ENCODE measurements around the gene METTL5.

Gene METTL5

GRCh38 chr2:169781249-169782013 lies 43.3 kb downstream of the METTL5 start:
- no peak for DNase-seq (ENCODE audit: low spot score)

GRCh38 chr2:169778446-169778845 lies 46.3 kb downstream of the METTL5 start:
- no peak for DNase-seq (ENCODE audit: low spot score)

DNA sequence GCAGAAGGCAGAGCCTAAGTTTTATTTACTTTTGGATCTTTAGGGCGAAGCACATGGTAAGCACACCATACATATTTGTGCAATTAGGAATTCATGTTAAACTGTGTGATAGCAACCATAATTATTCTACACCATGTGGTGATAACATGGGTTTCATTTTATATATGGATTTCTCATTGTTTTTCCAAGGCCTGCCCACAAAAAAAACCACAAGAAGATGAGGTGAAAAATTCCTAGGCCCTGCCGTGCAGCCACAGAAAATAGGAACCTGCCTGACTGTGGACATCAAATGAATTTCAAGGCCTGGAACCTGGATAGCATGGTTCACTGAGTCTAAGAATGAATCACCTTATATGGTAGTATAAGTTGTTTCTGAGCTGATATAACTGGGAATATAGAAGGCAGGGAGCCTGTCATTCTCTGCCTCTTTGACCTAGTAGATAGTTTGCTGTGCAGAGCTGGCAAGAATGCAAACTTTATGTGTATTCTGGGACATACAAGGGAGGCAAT lies 48.4 kb downstream of the METTL5 start:
- DNase-seq (ENCODE audit: low spot score): peak; percentile 80

GRCh38 chr2:169775765-169776164 lies 48.9 kb downstream of the METTL5 start:
- peak; percentile 55 for DNase-seq (ENCODE audit: low spot score)

GRCh38 chr2:169775354-169775753 lies 49.4 kb downstream of the METTL5 start:
- no peak for DNase-seq (ENCODE audit: low spot score)

- no peak for DNase-seq (ENCODE audit: low spot score)
Measured at GRCh38 chr2:169772651-169773050, 52.1 kb downstream of the METTL5 start.

- DNase-seq (ENCODE audit: low spot score): peak; percentile 78
Measured at GRCh38 chr2:169771612-169772011, 53.1 kb downstream of the METTL5 start.

GRCh38 chr2:169771021-169771420 lies 53.7 kb downstream of the METTL5 start:
- no peak for DNase-seq (ENCODE audit: low spot score)

DNA sequence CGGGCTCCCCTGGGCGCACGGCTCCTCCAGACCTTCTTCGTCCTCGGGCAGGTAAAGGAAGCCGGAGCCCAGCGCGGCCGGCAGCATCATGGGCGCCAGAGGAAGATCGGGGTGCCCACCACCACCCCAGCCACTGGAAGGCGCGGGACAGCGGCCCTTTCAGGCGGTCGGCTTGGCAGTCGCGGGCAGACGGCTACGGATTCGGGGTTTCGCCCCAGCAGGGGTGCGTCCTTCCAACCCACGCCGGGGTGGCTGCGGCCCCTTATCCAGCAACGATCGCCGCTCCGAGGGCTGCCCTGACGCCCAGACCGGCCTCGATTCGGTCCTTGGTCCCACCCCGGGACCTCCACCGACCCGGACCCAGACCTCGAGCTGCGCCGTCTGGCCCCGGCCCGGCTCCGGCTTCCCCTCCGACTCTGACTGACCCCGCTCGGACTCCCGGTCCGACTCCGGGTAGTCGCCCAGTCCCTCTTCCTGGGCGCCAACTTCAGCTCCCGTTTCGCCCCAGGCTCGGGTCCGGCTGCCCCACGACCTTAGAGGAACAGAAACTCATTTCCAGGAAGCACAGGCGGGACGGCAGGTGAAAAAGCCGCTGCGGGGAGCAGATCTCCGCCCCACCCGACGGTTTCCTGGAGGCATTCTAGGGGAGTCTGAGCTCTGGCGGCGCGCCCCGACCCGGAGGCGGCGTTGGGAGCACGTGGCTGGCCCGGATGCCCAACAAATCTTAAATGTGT lies 56.3 kb downstream of the METTL5 start:
- no peak for DNase-seq (ENCODE audit: low spot score)

DNA sequence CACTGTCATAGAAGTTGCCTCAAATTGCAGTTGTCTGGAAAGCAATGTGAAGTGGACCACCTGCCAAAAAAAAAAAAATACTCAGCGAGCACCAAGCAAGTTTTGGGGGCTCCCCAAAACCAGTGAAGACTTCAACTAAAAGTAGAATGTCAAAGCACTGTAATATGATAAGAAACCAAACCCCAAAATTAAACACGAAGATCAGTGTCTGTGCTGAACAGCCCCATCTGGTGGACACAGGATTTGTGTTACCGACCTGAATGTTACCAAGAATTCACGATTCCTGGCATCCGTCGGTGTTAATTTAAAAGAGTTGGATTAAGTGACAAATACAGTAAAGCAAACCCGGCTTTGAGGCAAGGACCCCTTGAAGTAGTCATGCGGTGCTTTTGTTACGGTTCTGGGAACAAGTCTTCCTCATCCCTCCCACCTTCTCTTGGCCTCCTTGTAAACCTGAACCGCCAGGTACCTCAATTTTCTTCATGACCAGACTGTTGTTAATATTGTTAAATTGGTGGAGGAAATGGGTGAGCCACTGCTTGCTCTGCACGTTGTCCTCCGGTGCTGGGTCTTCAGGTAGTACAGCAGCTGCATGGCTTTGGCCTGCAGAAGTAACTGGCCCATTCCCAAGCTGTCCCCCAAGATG lies 57.3 kb downstream of the METTL5 start:
- peak; percentile 51 for DNase-seq (ENCODE audit: low spot score)

DNA sequence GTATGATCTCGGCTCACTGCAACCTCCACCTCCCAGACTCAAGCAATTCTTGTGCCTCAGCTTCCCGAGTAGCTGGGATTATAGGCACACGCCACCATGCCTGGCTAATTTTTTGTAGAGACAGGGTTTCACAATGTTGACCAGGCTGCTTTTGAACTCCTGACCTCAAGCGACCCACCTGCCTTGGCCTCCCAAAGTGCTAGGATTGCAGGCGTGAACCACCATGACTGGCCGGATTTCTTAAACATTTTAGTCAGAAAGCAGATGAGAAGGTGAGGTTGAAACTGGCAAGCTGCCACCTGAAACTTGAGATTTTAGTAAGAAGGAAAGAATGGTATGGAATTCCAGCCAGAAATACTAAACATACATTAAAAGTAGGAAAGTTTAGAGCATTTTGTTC lies 59.2 kb downstream of the METTL5 start:
- DNase-seq (ENCODE audit: low spot score): peak; percentile 33

- no peak for DNase-seq (ENCODE audit: low spot score)
Measured at GRCh38 chr2:169761970-169762292, 62.8 kb downstream of the METTL5 start.

Data from kidney tubule cell (primary cell).